HepG2 (cell line): ENCODE measurements around the gene SPTAN1. TPM values are rescaled to one million over a fixed set of nuclear protein-coding genes. Genes with fewer than 3 reads are reported as not detected.

Source experiments
- ATAC-seq: fragments of 200-7000 bp; cut with Tn5 transposase; 3 replicates; pipeline ENCODE4 v1.9.1; 2020; ENCODE audit warnings: mild to moderate bottlenecking, moderate library complexity
- BruUV-seq: library from RNA; stranded (reverse); fragments of 400-500 nt; replicated peaks from 2 replicates; lab custom pipeline; 2021; lab: Mats Ljungman, UMichigan
- CTCF ChIA-PET: fragments of 300-600 bp; formaldehyde crosslinking; extraction: SDS; loops from one replicate; lab custom pipeline; 2021; ENCODE audit warnings: low total read pairs, inconsistent platforms, low intra/inter-chr PET ratio; lab: Yijun Ruan, JAX
- POLR2A ChIA-PET: fragments of 350-600 bp; sonication (Branson Sonifier 250); formaldehyde crosslinking; loops from one replicate; lab custom pipeline; 2020; ENCODE audit warnings: antibody characterized with exemption, inconsistent platforms; lab: Yijun Ruan, JAX
- DNase-seq: peaks from one replicate; pipeline ENCODE4 v3.0.0-alpha.2; 2015; ENCODE audit warnings: low spot score
- FAIRE-seq: peaks from 3 replicates; lab custom pipeline; 2011; peaks lifted over from hg19 to GRCh38; lab: Jason Lieb, UNC
- H2AFZ ChIP-seq: one replicate; pipeline ENCODE4 v1.6.1; 2011; ENCODE audit warnings: low read length, inconsistent platforms
- H3K27ac ChIP-seq: fragments of 300-600 bp; 3 replicates; pipeline ENCODE4 v1.8.0; 2011; ENCODE audit warnings: mixed run types, mild to moderate bottlenecking, mixed read lengths, low read length, inconsistent platforms; ENCODE audit not compliant: insufficient read depth; ENCODE audit errors: extremely low read length
- H3K27me3 ChIP-seq, 2 experiments: fragments of 200-600 bp in 1 of 2; 2 replicates in 1 of 2; 3 replicates in 1 of 2; pipeline versions ENCODE4 v1.6.0 to v1.8.0; 2011; ENCODE audit warnings: low read length in 2 of 2, mild to moderate bottlenecking in 2 of 2, moderate library complexity in 2 of 2, inconsistent platforms in 1 of 2; ENCODE audit not compliant: insufficient read depth in 2 of 2, control insufficient read depth in 1 of 2
- H3K36me3 ChIP-seq, 2 experiments: fragments of 200-600 bp in 1 of 2; replicated peaks in 1 of 2; 2 replicates in 1 of 2; 3 replicates in 1 of 2; pipeline versions ENCODE4 v1.5.1 to v1.8.0; 2011; ENCODE audit warnings: low read length in 2 of 2, inconsistent platforms in 1 of 2; ENCODE audit not compliant: insufficient read depth in 2 of 2, control insufficient read depth in 1 of 2
- H3K4me1 ChIP-seq: 2 replicates; pipeline ENCODE4 v1.5.1; 2012; ENCODE audit warnings: low read length, inconsistent platforms; ENCODE audit not compliant: insufficient read depth
- H3K4me2 ChIP-seq: 2 replicates; pipeline ENCODE4 v1.6.0; 2011; ENCODE audit warnings: low read depth, low read length, inconsistent platforms
- H3K4me3 ChIP-seq, 3 experiments: fragments of 200-600 bp in 1 of 3; sonication (generic), shearing (Covaris generic) in 1 of 3; replicated peaks in 1 of 3; 2 replicates each; pipeline ENCODE4 v1.5.1; 2011 to 2016; ENCODE audit warnings: low read length in 3 of 3, inconsistent platforms in 2 of 3, low read depth in 2 of 3, mild to moderate bottlenecking in 2 of 3, control low read depth in 1 of 3, mixed read lengths in 1 of 3; ENCODE audit not compliant: insufficient read depth in 1 of 3
- H3K79me2 ChIP-seq: one replicate; pipeline ENCODE4 v1.6.1; 2011; ENCODE audit warnings: low read length, inconsistent platforms; ENCODE audit not compliant: insufficient read depth
- H3K9ac ChIP-seq: 2 replicates; pipeline ENCODE4 v1.6.0; 2011; ENCODE audit warnings: mild to moderate bottlenecking, low read depth, low read length, inconsistent platforms; ENCODE audit not compliant: insufficient read depth
- H3K9me3 ChIP-seq: 2 replicates; pipeline ENCODE4 v1.5.1; 2012; ENCODE audit warnings: mild to moderate bottlenecking, low read length
- H4K20me1 ChIP-seq: 2 replicates; pipeline ENCODE4 v1.6.0; 2011; ENCODE audit warnings: inconsistent platforms, mild to moderate bottlenecking, low read length, moderate library complexity; ENCODE audit not compliant: insufficient read depth
- LCORL ChIP-seq, 2 experiments: fragments of 450-650 bp in 1 of 2; sonication (generic) in 1 of 2; formaldehyde crosslinking in 1 of 2; IDR thresholded peaks; 2 replicates each; pipeline versions ENCODE4 v1.5.0 to v1.6.1; 2017 to 2020; ENCODE audit warnings: antibody characterized with exemption in 1 of 2, missing genetic modification reagents in 1 of 2
- MATR3 ChIP-seq: sonication (generic); formaldehyde crosslinking; IDR thresholded peaks from 2 replicates; pipeline ENCODE4 v1.4.0; 2020; ENCODE audit warnings: missing genetic modification reagents
- RAD51 ChIP-seq: fragments of 450-650 bp; IDR thresholded peaks from 2 replicates; pipeline ENCODE4 v1.6.1; 2016; ENCODE audit warnings: borderline replicate concordance
- SIN3A ChIP-seq: IDR thresholded peaks from 2 replicates; pipeline ENCODE4 v1.6.1; 2011; ENCODE audit warnings: low read depth, mild to moderate bottlenecking, control low read depth, low read length, borderline replicate concordance
- TARDBP ChIP-seq: sonication (generic); formaldehyde crosslinking; IDR thresholded peaks from 2 replicates; pipeline ENCODE4 v1.8.0; 2022; ENCODE audit warnings: mild to moderate bottlenecking, missing genetic modification reagents
- TOE1 ChIP-seq: sonication (generic); formaldehyde crosslinking; IDR thresholded peaks from 2 replicates; pipeline ENCODE4 v1.4.0; 2020; ENCODE audit warnings: mild to moderate bottlenecking, missing genetic modification reagents
- ZKSCAN1 ChIP-seq: fragments of 150-350 bp; IDR thresholded peaks from 2 replicates; pipeline ENCODE4 v1.6.1; 2014; ENCODE audit warnings: low read length
- ZNF350 ChIP-seq: sonication (generic); formaldehyde crosslinking; IDR thresholded peaks from 2 replicates; pipeline ENCODE4 v1.4.0; 2020; ENCODE audit warnings: mild to moderate bottlenecking, low read depth, missing genetic modification reagents, borderline replicate concordance
- ZNF709 ChIP-seq: sonication (generic); formaldehyde crosslinking; IDR thresholded peaks from 2 replicates; pipeline ENCODE4 v1.5.0; 2020; ENCODE audit warnings: mild to moderate bottlenecking, missing genetic modification reagents
- WGBS: methylation state at CpG from one replicate; pipeline ENCODE4 v1.1.6; 2017; ENCODE audit warnings: low lambda C conversion rate; 5-methylcytosine and 5-hydroxymethylcytosine counted together
- in situ Hi-C: cut with HindIII; loops from 2 replicates; pipeline ENCODE4 v1.10.0; 2017; ENCODE audit warnings: low pct_unique_long_range_greater_than_20kb; ENCODE audit not compliant: extremely low pct_ligation_motif_present
- intact Hi-C: fragments of 100-400 bp; cut with micrococcal nuclease; formaldehyde crosslinking; loops from one replicate; pipeline ENCODE4 v1.10.0; 2022; ENCODE audit not compliant: unreplicated experiment
- polyA plus RNA-seq, 8 experiments: library from polyadenylated mRNA; depleted of rRNA in 3 of 8; stranded (reverse) in 7 of 8; unstranded in 1 of 8; fragments of >200 nt; fragmentation: Illumina TruSeq in 4 of 8; extraction: Trizol in 4 of 8; gene quantifications; 2 replicates each; pipeline versions ENCODE4 v1.2.1 to v1.2.3, GENCODE V29; 2011 to 2016; ENCODE audit warnings: low read depth in 4 of 8, missing spikeins in 1 of 8, mixed read lengths in 1 of 8; ENCODE audit not compliant: insufficient read depth in 1 of 8
- total RNA-seq, 5 experiments: library from RNA; depleted of rRNA; stranded (reverse); fragments of >200 nt; fragmentation: Illumina TruSeq; extraction: Trizol; gene quantifications; 2 replicates each; pipeline ENCODE4 v1.2.3, GENCODE V29; 2016; ENCODE audit warnings: low read depth in 1 of 5
- TF ChIP-seq, protein P1 (sequence below): sonication (generic); formaldehyde crosslinking; IDR thresholded peaks from 2 replicates; pipeline ENCODE4 v1.5.1; 2020; ENCODE audit warnings: missing genetic modification reagents, mild to moderate bottlenecking, borderline replicate concordance
- TF ChIP-seq, protein P2 (sequence below): sonication (generic); formaldehyde crosslinking; IDR thresholded peaks from 2 replicates; pipeline ENCODE4 v1.5.0; 2020; ENCODE audit warnings: mild to moderate bottlenecking, low read depth, missing genetic modification reagents, borderline replicate concordance

SPTAN1 gene
- total and polyA plus RNA-seq, 2 of the 13 experiments (the other 11 are each of a cell fraction or from before 2014, with no cell fraction given), result 106 to 111 TPM

DNA sequence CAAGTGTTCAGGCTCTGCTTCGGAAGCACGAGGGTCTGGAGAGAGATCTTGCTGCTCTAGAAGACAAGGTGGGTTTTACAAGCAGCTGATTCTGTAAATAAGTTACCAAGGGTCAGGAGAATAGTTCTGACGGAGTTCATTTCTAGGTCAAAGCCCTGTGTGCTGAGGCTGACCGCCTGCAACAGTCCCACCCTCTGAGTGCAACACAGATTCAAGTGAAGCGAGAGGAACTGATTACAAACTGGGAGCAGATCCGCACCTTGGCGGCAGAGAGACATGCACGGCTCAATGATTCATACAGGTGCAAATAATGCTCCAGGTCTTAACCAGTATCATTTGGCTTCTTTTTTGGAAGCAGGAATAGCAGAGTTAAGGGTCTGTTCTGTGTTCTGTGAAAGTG, 24.8 kb downstream of the SPTAN1 start:
- no peaks in the 10 kb centered on the region for H3K27me3 ChIP-seq
- FAIRE-seq (no peak), ATAC-seq (no peak), DNase-seq (no peak)
- no peak overlapping the region for H3K27ac ChIP-seq
- no peaks in the 10 kb centered on the region for H3K79me2 ChIP-seq
- WGBS, result 75% methylated on average over 6 of the region's 8 CpGs
- H2AFZ ChIP-seq, result no peak overlapping the region
- no peak overlapping the region for H3K9ac ChIP-seq
- H3K36me3 ChIP-seq, result peaks cover 35 to 76% of the 10 kb centered on the region in 2 experiments
- H4K20me1 ChIP-seq, result no peaks in the 10 kb centered on the region
- BruUV-seq, result no TSS peak
- intact Hi-C loops, result no loop called here
- H3K4me2 ChIP-seq, result no peak overlapping the region
- no peaks in the 10 kb centered on the region for H3K9me3 ChIP-seq
- ChIA-PET POLR2A (no interaction called here), CTCF (no interaction called here)
- in situ Hi-C loops, result no loop called here
- TF ChIP-seq ZKSCAN1 (no peak), TOE1 (CRISPR knock-in tag) (no peak), TARDBP (no peak), MATR3 (CRISPR knock-in tag) (no peak), LCORL (IDR thresholded peaks at IDR 0.05) (no peak), LCORL (CRISPR knock-in tag; IDR thresholded peaks at IDR 0.05) (no peak), SIN3A (no peak), RAD51 (no peak), ZNF350 (no peak), ZNF709 (CRISPR knock-in tag) (no peak)
- TF ChIP-seq, protein P1, sequence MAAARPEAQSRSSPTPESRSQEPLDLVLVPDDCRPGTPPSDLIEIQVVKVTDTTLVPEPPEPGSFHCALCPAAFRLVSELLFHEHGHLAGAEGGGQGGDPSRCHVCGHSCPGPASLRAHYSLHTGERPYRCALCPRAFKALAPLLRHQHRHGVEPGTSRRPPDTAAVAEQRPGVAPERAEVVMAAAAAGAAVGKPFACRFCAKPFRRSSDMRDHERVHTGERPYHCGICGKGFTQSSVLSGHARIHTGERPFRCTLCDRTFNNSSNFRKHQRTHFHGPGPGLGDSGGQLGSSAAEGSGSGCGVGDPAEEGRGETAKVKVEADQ (CRISPR knock-in tag), result no peak
- TF ChIP-seq, protein P2, sequence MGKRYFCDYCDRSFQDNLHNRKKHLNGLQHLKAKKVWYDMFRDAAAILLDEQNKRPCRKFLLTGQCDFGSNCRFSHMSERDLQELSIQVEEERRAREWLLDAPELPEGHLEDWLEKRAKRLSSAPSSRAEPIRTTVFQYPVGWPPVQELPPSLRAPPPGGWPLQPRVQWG, result no peak
- no peak overlapping the region for H3K4me3 ChIP-seq
- no peaks in the 10 kb centered on the region for H3K4me1 ChIP-seq
